Keratinocyte (primary cell): ENCODE measurements around the gene PRPF38A. TPM values are rescaled to one million over a fixed set of nuclear protein-coding genes. Genes with fewer than 3 reads are reported as not detected.

Source experiments
- DNase-seq: peaks from one replicate; pipeline ENCODE4 v3.0.0-alpha.2; 2011; ENCODE audit warnings: low read depth, missing footprints, low spot score
- FAIRE-seq: peaks from 2 replicates; lab custom pipeline; 2011; peaks lifted over from hg19 to GRCh38; lab: Jason Lieb, UNC
- H2AFZ ChIP-seq: 2 replicates; pipeline ENCODE4 v1.6.0; 2012; ENCODE audit warnings: low read length, control low read depth, inconsistent platforms; ENCODE audit not compliant: control insufficient read depth
- H3K27ac ChIP-seq: 2 replicates; pipeline ENCODE4 v1.5.1; 2011; ENCODE audit warnings: low read length; ENCODE audit not compliant: control insufficient read depth, insufficient read depth
- H3K27me3 ChIP-seq: 3 replicates; pipeline ENCODE4 v1.6.0; 2011; ENCODE audit warnings: low read length; ENCODE audit not compliant: control insufficient read depth, insufficient read depth; ENCODE audit errors: extremely low read depth
- H3K36me3 ChIP-seq, 2 experiments: 2 replicates in 1 of 2; 3 replicates in 1 of 2; pipeline ENCODE4 v1.5.1; 2011; ENCODE audit warnings: low read length in 2 of 2, mild to moderate bottlenecking in 1 of 2; ENCODE audit not compliant: control insufficient read depth in 2 of 2, insufficient read depth in 2 of 2; ENCODE audit errors: extremely low read depth in 1 of 2
- H3K4me1 ChIP-seq: 3 replicates; pipeline ENCODE4 v1.5.1; 2011; ENCODE audit warnings: low read length; ENCODE audit not compliant: control insufficient read depth, insufficient read depth; ENCODE audit errors: extremely low read depth
- H3K4me2 ChIP-seq: 3 replicates; pipeline ENCODE4 v1.6.0; 2011; ENCODE audit warnings: low read depth, low read length; ENCODE audit not compliant: control insufficient read depth, insufficient read depth; ENCODE audit errors: extremely low read depth
- H3K4me3 ChIP-seq, 3 experiments: fragments of 200-600 bp in 1 of 3; sonication (generic) in 1 of 3; 2 replicates in 2 of 3; 3 replicates in 1 of 3; pipeline ENCODE4 v1.5.1; 2011 to 2016; ENCODE audit warnings: low read length in 3 of 3, mild to moderate bottlenecking in 3 of 3, control low read depth in 2 of 3, inconsistent platforms in 1 of 3, low read depth in 1 of 3, mixed read lengths in 1 of 3, mixed run types in 1 of 3, moderate library complexity in 1 of 3; ENCODE audit not compliant: control insufficient read depth in 2 of 3, insufficient read depth in 2 of 3; ENCODE audit errors: extremely low read depth in 1 of 3
- H3K79me2 ChIP-seq: 2 replicates; pipeline ENCODE4 v1.6.0; 2012; ENCODE audit warnings: low read length; ENCODE audit not compliant: control insufficient read depth, insufficient read depth
- H3K9ac ChIP-seq: 3 replicates; pipeline ENCODE4 v1.6.0; 2011; ENCODE audit warnings: low read length; ENCODE audit not compliant: control insufficient read depth, insufficient read depth; ENCODE audit errors: extremely low read depth
- H3K9me1 ChIP-seq: 3 replicates; pipeline ENCODE4 v1.6.0; 2011; ENCODE audit warnings: low read length; ENCODE audit not compliant: control insufficient read depth, insufficient read depth; ENCODE audit errors: extremely low read depth
- H3K9me3 ChIP-seq: 2 replicates; pipeline ENCODE4 v1.5.1; 2012; ENCODE audit warnings: low read depth, low read length; ENCODE audit not compliant: control insufficient read depth
- H4K20me1 ChIP-seq: 3 replicates; pipeline ENCODE4 v1.6.0; 2011; ENCODE audit warnings: low read length; ENCODE audit not compliant: control insufficient read depth, insufficient read depth; ENCODE audit errors: extremely low read depth
- CTCF ChIP-seq, 3 experiments: IDR thresholded peaks in 1 of 3; conservative IDR thresholded peaks in 1 of 3; optimal IDR thresholded peaks in 1 of 3; 2 replicates in 2 of 3; 3 replicates in 1 of 3; pipeline versions ENCODE3 to v1.5.1; 2011; ENCODE audit warnings: low read length in 3 of 3, mild to moderate bottlenecking in 3 of 3, moderate library complexity in 2 of 3, control low read depth in 1 of 3, inconsistent platforms in 1 of 3; ENCODE audit not compliant: insufficient read depth in 2 of 3; ENCODE audit errors: extremely low read depth in 1 of 3
- EZH2 ChIP-seq: IDR thresholded peaks from one replicate; pipeline ENCODE4 v1.6.1; 2012; ENCODE audit warnings: inconsistent platforms, mild to moderate bottlenecking, low read length, moderate library complexity
- dilution Hi-C: fragments of 300-500 bp; cut with MboI; formaldehyde crosslinking; loops from one replicate; pipeline ENCODE4 v1.7.0; 2020; ENCODE audit warnings: low sequenced_read_pairs; ENCODE audit not compliant: extremely low pct_ligation_motif_present
- polyA plus RNA-seq, 5 experiments: library from polyadenylated mRNA; depleted of rRNA in 3 of 5; stranded (reverse) in 3 of 5; stranded (forward) in 1 of 5; unstranded in 1 of 5; fragments of >200 nt; gene quantifications; 1 replicate in 1 of 5; 2 replicates in 3 of 5; 3 replicates in 1 of 5; pipeline versions ENCODE4 v1.2.1 to v1.2.3, GENCODE V29; 2011 to 2012; ENCODE audit warnings: missing spikeins in 2 of 5, low read depth in 1 of 5, low replicate concordance in 1 of 5

The PRPF38A gene
- polyA plus RNA-seq, 1 donor (not counting 4 experiments of a cell fraction or from before 2014, with no cell fraction given) = 29.5 TPM

GRCh38 chr1:52393174-52393573, 11.2 kb upstream of the PRPF38A start:
- Histone ChIP-seq H3K9ac (no peak overlapping the region), H3K4me2 (no peak overlapping the region), H3K4me1 (no peaks in the 10 kb centered on the region), H4K20me1 (no peaks in the 10 kb centered on the region), H3K27me3 (no peaks in the 10 kb centered on the region), H3K9me3 (no peaks in the 10 kb centered on the region), H3K4me3 (no peak overlapping the region), H3K27ac (no peak overlapping the region), H3K79me2 (no peaks in the 10 kb centered on the region), H3K9me1 (no peaks in the 10 kb centered on the region), H3K36me3 (peaks cover 0 to 8% of the 10 kb centered on the region in 2 experiments), H2AFZ (no peak overlapping the region)
- TF ChIP-seq CTCF (optimal IDR thresholded peaks at IDR 0.05 in 1 of 3, IDR thresholded peaks at IDR 0.05 in 1 of 3, conservative IDR thresholded peaks at IDR 0.05 in 1 of 3; ENCODE audit: extremely low read depth in 1 of 3, insufficient read depth in 2 of 3, low read length in 3 of 3) = no peak
- no peak for TF ChIP-seq EZH2
- no peak for DNase-seq
- dilution Hi-C loops = no loop called here
- FAIRE-seq = no peak

GRCh38 chr1:52399629-52400028, 4.8 kb upstream of the PRPF38A start:
- Histone ChIP-seq H4K20me1 (no peaks in the 10 kb centered on the region), H2AFZ (no peak overlapping the region), H3K36me3 (peaks cover 0 to 6% of the 10 kb centered on the region in 2 experiments), H3K4me3 (no peak overlapping the region), H3K4me2 (no peak overlapping the region), H3K9me3 (no peaks in the 10 kb centered on the region), H3K79me2 (peaks cover 10% of the 10 kb centered on the region), H3K9ac (no peak overlapping the region), H3K27me3 (no peaks in the 10 kb centered on the region), H3K27ac (no peak overlapping the region), H3K4me1 (peaks cover 6% of the 10 kb centered on the region), H3K9me1 (no peaks in the 10 kb centered on the region)
- dilution Hi-C loops = no loop called here
- no peak for DNase-seq
- FAIRE-seq = no peak
- no peak for TF ChIP-seq EZH2
- no peak for TF ChIP-seq CTCF (optimal IDR thresholded peaks at IDR 0.05 in 1 of 3, IDR thresholded peaks at IDR 0.05 in 1 of 3, conservative IDR thresholded peaks at IDR 0.05 in 1 of 3; ENCODE audit: extremely low read depth in 1 of 3, insufficient read depth in 2 of 3, low read length in 3 of 3)
